Erythroblast (primary cell): Measurements from ENCODE around the gene DAGLA.

Experiments
- GATA1 ChIP-seq: IDR thresholded peaks from 2 replicates; pipeline ENCODE4 v1.6.1; 2011; ENCODE audit warnings: low read depth, mild to moderate bottlenecking, control low read depth, low read length, moderate library complexity
- POLR2A ChIP-seq: IDR thresholded peaks from 2 replicates; pipeline ENCODE4 v1.6.1; 2011; ENCODE audit warnings: mild to moderate bottlenecking, low read length

- TF ChIP-seq POLR2A (no peak), GATA1 (no peak)
These were observed 70.6 kb downstream of the DAGLA start for GRCh38 chr11:61750631-61751273.
